Activated CD8-positive, alpha-beta memory T cell treated with anti-CD3 and anti-CD28 coated beads for 48 hours (primary cell): Measurements from ENCODE around the gene ERP29.
"Not testable (repeated sequence)": the region's sequence is repeated elsewhere in the genome, so short reads cannot be mapped to it uniquely, and the experiment has no call there.

Experiments
- DNase-seq, 3 experiments: peaks; one replicate each; pipeline ENCODE4 v3.0.0-alpha.2; 2020; ENCODE audit warnings: low read depth in 2 of 3, low spot score in 2 of 3

The ERP29 gene

DNA sequence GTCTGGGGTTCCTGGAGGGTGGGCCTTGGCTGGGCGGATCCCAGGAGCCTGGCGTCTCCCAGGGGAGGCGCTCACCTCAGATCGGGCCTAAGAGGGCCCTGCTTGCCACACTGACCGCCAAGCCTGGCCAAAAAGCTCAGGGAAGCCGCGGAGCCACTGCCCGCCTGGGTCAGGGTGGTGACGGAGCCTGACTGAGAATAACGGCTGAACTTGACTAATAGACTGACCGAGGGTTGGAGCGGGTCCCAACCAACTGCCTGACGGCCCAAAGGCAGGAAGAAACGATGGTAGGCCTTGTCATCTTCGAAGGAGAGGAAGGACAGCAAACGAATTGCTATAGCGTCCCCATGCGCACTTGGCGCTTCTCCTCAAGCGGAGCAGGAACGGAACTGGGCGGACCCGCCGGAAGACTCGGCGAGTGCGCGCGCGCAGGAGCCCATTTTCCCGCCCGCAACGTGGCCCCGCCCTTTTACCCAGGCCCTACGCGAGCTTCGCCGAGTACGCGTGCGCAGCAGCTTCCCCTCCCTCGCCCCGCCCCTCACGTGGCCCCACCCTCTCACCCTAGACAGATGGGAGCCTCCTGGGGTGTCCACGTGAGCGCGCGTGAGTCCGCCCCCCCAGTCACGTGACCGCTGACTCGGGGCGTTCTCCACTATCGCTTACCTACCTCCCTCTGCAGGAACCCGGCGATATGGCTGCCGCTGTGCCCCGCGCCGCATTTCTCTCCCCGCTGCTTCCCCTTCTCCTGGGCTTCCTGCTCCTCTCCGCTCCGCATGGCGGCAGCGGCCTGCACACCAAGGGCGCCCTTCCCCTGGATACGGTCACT is at the start of gene ERP29, which contains the start of gene TMEM116:
Gene ERP29 (plus strand): TSS at position 652 of the 826 bp plus-strand sequence. CDS start 40 bp downstream, at position 692.
Gene TMEM116 (minus strand): TSS at position 391 of the 826 bp plus-strand sequence. CDS start 7,895 bp downstream, outside the sequence.
- DNase-seq, result peak; percentile 100

DNA sequence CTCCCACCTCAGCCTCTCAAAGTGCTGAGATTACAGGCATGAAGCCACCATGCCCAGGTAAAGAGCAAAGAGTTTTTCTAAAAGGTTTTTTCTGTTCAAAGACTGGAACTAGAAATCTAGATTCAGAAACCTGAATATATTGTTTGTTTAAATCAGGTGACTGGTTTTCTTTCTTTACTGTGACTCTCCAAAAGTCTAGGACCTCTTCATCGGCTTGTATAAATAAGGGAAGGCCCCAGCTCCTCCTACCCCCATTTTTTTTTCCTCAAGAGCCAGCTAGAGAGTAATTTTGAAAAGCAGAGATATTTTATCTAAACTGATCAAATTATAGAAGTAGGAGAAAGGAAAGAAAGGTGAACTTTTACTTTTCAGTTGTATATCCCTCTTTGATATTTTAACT is 48.3 kb upstream of the ERP29 start:
- DNase-seq, result no peak

DNA sequence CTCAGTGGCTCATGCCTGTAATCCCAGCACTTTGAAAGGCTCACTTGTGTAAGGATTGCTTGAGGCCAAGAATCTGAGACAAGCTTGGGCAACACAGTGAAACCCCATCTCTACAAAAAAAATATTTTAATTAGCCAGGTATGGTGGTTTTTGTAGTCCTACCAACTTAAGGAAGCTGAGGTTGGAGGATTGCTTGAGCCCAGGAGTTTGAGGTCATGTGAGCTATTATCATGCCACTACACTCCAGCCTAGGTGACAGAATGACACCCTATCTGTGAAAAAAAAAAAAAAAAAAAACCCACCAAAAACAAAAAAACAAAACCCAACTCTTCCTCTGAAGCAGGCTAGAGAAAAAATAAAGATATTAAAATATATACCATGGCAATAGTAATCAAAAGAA is 41.4 kb upstream of the ERP29 start:
- no peak for DNase-seq

DNA sequence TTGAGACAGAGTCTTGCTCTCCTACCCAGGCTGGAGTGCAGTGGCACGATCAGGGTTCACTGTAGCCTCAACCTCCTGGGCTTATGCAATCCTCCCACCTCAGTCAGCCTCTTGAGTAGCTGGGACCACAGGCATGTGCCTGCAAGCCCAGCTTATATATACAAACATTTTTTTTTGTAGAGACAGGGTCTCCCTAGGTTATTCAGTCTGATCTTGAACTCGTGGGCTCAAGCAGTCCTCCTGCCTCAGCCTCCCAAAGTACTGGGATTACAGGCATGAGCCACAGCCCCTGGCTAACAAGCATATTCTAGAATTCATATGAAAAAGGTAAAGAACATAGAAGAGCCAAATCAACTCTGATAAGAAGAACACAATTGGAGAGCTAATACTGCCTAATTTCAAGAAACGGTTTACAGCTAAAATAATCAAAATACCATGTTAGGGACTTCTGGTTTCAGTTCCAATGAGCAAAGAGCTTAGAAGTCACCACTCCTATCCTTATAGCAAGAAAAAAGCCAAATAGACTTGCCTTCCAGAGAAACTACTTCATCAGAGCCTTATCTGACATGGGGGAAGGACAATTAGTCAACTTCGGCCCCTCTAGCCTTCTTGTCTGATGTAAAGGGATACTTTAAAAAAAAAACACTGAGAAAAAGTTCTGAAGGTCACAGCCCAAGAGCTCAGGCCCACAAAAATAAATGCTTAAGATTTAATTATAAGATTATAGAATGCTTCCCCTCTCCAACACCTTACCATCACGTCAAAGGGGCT is 37.9 kb upstream of the ERP29 start:
- DNase-seq, result no peak

DNA sequence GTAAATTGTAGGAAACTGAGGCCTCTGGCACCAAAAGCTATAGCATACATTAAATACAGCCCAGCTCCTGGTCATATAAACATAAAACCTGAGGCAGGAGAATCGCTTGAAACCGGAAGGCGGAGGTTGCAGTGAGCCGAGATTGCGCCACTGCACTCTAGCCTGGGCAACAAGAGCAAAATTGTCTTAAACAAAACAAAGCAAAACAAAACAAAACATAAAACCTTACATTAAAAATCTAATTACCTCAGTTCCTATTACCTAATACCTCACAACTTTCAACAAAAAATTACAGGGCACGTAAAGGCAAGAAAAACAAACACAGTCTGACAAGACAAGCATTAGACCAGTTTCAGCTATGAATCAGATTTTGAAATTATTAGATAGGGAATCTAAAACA is 36.9 kb upstream of the ERP29 start:
- no peak for DNase-seq

DNA sequence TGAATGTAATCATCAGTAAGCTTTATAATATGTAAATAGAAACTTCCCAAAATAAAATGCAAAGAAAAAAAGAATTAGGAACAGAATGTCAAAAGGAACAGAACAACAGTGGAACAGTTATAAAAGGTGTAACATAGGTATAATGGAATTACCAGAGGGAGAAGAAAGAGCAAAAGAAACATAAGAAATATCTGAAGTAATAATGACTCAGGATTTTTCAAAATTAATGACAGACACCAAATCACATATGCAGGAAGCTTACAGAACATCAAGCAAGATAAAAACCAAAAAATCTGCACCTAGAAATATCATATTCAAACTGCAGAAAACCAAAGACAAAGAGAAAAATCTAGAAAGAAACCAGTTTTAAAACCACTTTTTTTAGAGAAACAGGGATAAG is 36.4 kb upstream of the ERP29 start:
- DNase-seq, result no peak

DNA sequence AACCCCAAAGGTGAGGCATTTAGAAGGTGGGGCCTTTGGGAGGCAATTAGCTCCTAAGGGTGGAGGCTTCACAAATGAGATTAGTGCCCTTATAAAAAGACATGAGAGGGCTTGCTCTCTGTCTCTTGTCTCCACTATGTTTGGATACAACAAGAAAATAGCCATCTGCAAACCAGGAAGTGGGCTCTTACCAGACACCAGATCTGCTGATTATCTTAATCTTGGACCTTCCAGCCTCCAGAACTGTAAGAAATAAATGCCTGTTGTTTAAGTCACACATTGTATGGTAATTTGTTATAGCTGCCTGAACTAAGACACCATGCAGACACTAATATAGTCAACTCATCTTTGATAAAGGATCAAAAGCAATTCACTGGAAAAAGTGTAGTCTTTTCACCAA is 34.7 kb upstream of the ERP29 start:
- no peak for DNase-seq

DNA sequence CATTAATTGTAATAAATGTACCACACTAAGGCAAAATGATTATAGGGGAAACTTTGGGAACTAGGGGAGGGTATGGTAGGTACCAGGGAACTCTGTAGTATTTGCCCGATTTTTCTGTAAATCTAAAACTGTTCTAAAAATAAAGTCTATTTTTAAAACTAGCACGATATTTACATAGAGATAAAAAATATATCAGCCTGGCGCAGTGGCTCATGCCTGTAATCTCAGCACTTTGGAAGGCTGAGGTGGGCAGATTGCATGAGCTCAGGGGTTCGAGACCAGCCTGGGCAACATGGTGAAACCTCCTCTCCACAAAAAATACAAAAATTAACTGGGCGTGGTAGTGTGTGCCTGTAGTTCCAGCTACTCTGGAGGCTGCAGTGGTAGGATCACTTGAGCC is 32.6 kb upstream of the ERP29 start:
- DNase-seq, result no peak

DNA sequence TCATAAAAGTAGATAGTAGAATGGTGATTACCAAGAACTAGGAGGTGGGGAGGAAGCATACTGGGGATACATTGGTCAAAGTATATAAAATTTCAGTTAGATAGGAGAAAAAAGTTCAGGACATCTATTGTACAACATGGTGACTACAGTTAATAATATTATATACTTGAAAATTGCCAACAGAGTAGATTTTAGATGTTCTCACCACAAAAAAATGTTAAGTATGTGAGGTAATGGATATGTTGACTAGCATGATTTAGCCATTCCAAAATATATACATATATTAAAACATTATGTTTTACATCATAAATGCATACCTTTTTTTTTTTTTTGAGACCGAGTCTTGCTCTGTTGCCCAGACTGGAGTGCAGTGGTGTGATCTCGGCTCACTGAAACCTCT is 31.2 kb upstream of the ERP29 start:
- DNase-seq, result no peak

DNA sequence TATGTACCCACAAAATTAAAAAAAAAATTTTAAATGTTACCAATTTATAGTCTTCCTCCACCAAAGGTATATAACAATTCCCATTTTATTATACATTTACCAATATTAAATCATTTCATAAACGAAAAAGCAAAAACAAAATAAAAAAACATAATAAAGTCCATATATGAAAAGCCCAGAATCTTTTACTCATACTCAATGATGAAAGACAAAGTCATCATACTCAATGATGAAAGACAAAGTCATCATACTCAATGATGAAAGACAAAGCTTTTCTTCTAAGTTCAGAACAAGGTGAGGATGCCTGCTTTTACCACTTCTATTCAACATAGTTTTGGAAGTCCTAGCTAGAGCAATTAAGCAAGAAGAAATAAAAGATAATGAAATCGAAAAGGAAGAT is 28.4 kb upstream of the ERP29 start:
- no peak for DNase-seq

DNA sequence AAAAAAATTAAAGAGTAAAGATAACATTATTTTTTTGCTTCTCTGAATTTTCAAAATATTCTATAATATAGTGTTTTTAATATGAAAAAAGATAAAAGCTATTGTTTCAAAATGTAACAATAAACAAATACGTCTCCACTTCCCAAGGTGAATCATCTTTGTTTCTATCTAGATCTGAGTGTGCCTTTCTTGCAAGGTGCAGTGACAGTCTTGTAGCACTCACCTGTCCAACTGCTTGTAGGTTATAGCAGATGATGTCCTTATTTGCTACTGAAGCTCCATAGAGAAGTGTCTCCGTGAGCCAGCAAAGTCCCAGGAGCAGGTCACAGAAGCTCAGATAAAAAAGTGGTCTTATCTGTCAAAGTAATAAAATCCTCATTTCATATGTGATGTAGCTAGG is 21.7 kb upstream of the ERP29 start:
- no peak for DNase-seq

DNA sequence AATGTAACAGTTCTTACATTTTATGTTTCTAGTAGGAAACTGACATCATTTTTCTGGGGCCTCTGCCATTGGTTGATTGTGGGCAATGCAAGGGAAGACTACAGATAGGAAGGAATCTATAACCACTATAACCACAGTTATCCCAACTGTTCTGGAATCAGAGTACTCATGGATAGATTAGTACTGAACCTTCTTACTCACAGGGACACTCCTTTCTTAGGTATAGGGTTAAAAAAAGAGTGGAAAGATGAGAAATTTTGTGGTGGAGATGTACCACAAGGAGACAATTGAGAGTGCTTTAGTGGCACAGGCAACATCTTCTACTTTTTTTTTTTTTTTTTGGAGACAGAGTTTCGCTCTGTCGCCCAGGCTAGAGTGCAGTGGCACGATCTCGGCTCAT is 21.3 kb upstream of the ERP29 start:
- DNase-seq, result no peak

DNA sequence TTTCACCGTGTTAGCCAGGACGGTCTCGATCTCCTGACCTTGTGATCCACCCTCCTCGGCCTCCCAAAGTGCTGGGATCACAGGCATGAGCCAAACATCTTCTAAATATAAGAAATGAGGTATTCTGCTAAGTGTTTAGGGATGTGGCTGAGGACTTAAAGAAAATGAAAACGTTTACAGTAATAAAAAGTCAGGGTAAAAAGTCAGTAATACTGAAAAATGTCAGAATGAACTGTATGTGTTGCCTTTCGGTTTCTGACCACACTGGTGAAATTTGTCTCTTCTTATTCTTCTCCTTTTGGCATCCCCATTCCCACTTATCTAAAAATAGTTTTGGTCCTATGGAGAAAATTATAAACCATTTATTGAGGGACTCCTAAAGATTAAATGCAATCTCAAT is 20.8 kb upstream of the ERP29 start:
- DNase-seq, result no peak

DNA sequence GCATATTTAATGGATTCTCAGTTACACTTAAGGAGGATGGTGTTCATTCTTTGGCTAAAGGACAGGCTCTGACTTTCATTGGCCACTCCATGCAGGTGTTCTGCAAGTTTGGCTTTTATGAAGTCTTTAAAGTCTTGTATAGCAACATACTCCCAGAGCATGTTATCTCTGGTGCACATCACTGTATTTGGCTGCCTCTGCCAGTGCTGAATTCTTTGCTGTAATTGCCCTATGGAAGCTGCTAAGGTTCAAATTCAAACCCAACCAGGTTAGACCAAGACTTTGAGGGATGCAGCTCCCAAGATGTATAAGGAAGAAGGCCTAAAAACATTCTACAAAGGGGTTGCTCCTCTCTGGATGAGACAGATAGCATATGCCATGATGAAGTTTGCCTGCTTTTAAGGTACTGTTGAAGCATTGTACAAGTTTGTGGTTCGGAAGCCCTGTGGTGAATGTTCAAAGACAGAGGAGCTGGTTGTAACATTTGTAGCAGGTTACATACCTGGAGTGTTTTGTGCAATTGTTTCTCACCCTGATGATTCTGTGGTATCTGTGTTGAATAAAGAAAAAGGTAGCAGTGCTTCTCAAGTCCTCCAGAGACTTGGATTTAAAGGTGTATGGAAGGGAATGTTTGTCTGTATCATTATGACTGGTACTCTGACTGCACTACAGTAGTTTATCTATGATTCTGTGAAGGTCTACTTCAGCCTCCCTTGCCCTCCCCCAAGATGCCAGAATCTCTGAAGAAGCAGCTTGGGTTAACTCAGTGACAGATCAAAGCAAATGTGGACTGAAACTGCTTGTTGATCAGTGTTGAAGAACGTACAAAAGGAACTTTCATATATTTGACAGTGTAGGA is 19.7 kb upstream of the ERP29 start:
- DNase-seq, result no peak

DNA sequence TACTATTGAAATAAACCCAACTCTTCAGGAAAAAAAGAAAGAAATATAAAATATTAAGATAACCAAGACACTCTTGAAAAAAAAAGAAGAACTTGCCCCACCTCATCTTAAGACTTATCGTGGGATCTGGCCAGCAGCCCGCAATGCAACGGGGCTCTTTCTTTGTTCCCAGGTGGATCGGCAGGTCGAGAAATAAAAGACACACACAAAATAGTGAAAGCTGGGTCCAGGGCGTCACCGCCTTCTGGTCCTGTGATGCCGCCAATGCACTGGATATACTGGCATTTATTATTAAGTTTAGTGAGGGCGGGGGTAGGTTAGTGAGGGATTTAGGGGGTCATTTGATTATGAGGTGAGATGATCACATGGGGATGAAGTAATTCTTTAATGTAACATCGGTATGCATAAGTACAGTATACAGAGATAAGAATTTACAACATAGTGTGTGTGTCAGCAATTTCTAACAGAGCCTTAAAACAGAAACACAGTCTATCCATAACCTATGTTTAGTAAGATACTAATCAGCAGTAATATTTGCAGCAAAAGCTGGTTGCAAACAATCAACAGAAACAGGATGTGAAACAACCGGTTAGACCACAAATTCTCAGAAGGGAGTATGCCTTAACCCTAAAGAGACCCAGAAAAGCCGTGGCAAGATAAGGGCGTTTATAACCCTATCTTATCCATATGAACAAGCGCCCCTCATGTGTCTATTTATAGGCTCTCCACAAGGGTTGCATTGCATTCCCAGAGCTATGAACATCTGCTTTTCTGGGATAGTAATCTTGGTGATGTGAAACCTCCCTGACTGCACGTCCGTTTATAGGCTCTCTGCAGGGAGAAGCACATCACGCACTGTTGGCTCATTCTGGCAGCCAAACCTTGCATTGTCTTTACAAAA is 18.8 kb upstream of the ERP29 start:
- DNase-seq, result not testable (repeated sequence)

DNA sequence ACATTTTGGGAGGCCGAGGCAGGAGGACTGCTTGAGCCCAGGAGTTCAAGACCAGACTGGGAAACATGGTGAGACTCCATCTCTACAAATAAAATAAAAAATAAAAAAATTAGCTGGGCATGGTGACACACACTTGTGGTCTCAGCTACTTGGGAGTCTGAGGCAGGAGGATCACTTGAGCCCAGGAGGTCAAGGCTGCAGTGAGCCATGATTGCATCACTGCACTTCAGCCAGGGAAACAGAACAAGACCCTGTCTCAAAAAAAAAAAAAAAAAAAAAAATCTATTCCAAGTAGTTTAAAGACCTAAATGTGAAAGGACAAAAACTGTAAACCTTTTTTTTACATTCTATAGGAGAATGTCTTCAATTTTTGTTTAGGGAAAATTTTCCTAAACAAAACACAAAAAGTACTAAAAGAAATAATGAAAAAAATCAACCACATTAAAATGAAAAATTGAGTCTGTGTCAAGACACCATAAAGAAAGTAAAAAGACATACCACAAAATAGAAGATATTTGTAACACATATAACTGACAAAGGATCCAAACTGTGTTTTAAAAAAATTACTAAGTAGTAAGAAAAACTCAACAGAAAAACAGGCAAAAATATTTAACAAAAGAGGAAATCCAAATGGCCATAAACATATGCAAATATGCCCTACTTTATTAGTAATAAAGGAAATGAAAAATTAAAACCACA is 17.3 kb upstream of the ERP29 start:
- no peak for DNase-seq

DNA sequence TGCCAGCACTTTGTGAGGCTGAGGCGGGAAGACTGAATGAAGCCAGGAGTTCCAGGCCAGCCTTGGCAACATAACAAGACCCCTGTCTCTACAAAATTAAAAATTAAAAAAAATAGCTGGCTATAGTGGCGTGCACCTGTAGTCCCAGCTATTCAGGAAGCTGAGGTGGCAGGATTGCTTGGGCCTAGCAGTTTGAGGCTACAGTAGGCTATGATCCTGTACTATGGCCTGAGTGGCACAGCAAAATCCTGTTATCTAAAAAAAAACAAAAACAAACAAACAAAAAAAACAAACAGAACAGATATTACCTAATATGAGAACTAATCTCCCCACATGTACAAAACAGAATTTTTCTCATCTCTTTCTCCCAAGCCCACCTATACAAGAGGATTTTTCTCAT is 15.9 kb upstream of the ERP29 start:
- DNase-seq, result no peak

DNA sequence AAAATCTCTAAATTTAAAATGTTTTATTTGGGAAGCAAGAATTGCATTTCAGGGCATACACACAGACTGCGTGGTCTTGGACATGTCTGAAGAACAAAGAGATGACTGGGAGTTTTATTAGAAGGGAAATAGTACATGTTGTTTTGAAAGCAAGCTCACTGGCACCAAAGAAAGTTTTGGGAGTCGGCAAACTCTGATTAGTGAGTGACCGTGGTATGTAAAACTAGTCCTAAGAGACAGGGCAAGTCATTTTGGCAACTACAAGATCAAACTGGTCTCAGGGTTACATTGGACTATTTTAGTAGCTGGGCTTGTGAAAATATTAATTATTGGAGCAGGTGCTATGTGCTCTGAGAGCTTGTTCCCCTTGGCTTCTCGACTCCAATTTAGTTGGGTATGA is 15.2 kb upstream of the ERP29 start:
- DNase-seq, result no peak

DNA sequence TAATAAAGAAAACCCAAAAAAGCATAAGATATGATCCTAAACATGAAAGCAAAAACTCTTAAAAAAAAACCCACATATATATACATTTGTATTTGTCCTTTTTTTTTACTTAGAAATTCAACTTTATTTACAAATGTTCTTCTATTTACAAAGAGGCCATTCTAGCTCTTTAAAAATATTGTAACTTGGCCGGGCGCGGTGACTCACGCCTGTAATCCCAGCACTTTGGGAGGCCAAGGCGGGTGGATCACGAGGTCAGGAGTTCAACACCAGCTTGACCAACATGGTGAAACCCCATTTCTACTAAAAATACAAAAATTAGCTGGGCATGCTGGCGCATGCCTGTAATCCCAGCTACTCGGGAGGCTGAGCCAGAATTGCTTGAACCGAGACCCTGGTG is 14.1 kb upstream of the ERP29 start:
- DNase-seq, result not testable (repeated sequence)

DNA sequence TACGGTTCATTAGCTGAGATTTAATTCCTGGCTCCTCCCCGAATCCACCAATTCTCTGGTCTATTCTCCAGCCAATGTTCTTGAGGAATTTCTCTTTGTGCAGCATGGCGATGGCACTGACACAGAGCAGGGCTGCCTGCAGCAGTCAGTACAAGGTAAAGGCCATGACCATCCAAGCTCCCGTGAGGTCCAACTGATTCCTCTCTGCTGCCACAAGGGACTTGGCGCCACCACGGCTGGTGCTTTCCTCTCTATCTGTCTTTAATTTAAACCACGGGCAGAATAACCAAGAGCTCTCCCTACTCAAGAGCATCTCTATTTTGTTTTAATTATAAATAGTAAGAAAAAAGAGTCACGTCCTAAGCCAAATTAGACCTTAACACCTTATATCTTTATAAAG is 12.4 kb upstream of the ERP29 start:
- no peak for DNase-seq
